Tibial nerve (tissue), 4 donors: Measurements from ENCODE around the gene CACNG6.

Experiments
- EP300 ChIP-seq, 2 donors: sonication (generic); formaldehyde crosslinking; IDR thresholded peaks; one replicate each; pipeline ENCODE4 v1.6.1; 2017; ENCODE audit warnings: antibody characterized with exemption in 2 of 2, mild to moderate bottlenecking in 1 of 2
- TF ChIP-seq, protein P1 (sequence below), 5 experiments: fragments of 200-600 bp in 3 of 5; fragments of 450-650 bp in 2 of 5; sonication (generic) in 3 of 5; IDR thresholded peaks; one replicate each; pipeline ENCODE4 v1.5.1; 2016 to 2019; ENCODE audit warnings: antibody characterized with exemption in 5 of 5, mild to moderate bottlenecking in 3 of 5, moderate library complexity in 2 of 5

DNA sequence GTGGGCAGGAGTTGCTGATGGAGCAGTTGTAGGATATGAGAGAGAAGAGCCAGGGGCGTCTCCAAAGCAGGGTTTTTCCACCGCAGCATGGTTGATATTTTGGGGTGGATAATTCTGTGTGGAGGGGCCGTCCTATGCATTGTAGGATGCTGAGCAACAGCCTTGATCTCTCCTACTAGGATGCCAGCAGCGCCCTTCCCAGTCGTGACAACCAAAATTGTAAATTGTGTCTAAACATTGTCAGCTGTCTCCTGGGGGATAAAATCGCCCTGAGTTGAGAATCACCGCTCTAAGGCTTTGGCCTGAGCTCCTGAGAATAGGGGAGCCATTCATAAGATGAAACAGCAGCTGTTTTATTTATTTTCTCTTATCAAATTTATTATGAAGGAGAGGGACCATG is 24.5 kb upstream of the CACNG6 start:
- TF ChIP-seq, protein P1, sequence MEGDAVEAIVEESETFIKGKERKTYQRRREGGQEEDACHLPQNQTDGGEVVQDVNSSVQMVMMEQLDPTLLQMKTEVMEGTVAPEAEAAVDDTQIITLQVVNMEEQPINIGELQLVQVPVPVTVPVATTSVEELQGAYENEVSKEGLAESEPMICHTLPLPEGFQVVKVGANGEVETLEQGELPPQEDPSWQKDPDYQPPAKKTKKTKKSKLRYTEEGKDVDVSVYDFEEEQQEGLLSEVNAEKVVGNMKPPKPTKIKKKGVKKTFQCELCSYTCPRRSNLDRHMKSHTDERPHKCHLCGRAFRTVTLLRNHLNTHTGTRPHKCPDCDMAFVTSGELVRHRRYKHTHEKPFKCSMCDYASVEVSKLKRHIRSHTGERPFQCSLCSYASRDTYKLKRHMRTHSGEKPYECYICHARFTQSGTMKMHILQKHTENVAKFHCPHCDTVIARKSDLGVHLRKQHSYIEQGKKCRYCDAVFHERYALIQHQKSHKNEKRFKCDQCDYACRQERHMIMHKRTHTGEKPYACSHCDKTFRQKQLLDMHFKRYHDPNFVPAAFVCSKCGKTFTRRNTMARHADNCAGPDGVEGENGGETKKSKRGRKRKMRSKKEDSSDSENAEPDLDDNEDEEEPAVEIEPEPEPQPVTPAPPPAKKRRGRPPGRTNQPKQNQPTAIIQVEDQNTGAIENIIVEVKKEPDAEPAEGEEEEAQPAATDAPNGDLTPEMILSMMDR (IDR thresholded peaks at IDR 0.05): no peak
- TF ChIP-seq EP300 (IDR thresholded peaks at IDR 0.05): no peak
